ENCODE data around the gene ERI3.

DNA sequence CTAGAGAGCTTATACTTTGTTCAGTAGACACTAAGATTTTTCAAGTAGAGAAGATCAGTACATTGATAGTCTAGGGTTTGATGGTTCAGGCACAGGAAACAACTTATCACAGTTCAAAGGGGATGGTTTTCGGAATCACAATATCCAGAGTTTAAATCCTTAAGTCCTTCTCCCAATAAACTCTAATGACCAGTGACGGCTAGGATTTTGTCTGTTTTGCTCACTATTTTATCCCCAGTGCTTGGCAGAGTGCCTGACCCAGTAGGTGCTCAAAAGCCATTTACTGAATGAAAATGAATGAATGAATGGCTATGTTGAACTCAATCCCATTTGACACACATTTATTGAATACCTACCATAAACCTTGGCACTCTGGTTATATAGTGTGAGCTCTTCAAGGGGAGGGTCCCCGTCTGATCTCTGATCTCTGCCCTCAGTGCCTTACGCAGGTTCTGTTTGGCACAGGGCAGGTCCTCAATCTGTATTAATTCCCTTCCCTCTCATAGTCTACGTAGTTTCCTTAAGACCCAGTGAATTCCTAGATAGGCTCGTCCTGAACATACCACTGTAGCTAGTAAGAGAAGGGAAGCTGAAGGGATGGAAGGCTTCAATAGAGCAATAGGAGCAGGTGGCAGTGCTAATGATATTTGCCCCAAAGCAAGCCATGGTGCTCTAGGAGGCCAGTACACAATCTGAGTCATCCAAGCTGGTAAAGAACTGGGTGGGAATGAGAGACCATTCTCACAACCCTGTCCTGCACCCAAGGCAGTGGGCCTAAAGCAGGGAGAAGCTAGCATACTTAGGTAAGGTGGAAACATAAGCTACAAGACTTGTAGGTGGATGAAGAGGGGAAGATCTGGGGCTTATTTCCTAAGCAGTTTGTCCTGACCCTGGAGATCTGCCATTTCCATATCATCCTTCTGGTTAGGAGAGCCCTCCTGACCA is 88.4 kb downstream of the ERI3 start:
- TF ChIP-seq, protein P1, sequence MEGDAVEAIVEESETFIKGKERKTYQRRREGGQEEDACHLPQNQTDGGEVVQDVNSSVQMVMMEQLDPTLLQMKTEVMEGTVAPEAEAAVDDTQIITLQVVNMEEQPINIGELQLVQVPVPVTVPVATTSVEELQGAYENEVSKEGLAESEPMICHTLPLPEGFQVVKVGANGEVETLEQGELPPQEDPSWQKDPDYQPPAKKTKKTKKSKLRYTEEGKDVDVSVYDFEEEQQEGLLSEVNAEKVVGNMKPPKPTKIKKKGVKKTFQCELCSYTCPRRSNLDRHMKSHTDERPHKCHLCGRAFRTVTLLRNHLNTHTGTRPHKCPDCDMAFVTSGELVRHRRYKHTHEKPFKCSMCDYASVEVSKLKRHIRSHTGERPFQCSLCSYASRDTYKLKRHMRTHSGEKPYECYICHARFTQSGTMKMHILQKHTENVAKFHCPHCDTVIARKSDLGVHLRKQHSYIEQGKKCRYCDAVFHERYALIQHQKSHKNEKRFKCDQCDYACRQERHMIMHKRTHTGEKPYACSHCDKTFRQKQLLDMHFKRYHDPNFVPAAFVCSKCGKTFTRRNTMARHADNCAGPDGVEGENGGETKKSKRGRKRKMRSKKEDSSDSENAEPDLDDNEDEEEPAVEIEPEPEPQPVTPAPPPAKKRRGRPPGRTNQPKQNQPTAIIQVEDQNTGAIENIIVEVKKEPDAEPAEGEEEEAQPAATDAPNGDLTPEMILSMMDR (IDR thresholded peaks at IDR 0.05) = no peak
- no peak for TF ChIP-seq POLR2A (IDR thresholded peaks at IDR 0.05)
